ENCODE data around the gene TEAD1.
"Not testable (repeated sequence)": the region's sequence is repeated elsewhere in the genome, so short reads cannot be mapped to it uniquely, and the experiment has no call there.

TEAD1 gene

DNA sequence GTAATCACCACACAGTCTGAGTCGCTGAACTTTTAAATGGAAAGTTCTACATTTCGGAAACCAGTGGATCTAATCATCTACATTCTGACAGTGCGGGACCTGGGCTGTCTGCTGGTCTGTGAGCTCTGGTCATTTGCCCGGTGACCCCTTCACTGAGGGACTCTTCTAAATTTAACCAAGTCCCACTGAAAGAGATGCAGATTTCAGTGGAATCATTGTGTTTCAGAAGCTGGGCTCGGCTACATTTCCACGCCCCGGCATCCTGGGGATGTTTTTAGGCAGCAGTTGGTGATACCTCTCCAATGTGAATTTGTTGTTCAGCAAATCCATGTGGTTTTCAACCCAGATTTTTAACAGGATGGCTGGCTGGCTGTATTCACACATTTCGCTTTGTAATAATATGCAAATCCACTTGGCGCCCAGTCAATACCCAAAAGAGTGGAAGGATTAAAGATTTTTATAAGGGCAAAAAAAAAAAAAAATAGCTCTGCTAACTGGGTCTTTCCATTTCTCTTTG lies 189.4 kb downstream of the TEAD1 start:
- DNase-seq (ENCODE audit: low read depth in 2 of 2), result no peak

DNA sequence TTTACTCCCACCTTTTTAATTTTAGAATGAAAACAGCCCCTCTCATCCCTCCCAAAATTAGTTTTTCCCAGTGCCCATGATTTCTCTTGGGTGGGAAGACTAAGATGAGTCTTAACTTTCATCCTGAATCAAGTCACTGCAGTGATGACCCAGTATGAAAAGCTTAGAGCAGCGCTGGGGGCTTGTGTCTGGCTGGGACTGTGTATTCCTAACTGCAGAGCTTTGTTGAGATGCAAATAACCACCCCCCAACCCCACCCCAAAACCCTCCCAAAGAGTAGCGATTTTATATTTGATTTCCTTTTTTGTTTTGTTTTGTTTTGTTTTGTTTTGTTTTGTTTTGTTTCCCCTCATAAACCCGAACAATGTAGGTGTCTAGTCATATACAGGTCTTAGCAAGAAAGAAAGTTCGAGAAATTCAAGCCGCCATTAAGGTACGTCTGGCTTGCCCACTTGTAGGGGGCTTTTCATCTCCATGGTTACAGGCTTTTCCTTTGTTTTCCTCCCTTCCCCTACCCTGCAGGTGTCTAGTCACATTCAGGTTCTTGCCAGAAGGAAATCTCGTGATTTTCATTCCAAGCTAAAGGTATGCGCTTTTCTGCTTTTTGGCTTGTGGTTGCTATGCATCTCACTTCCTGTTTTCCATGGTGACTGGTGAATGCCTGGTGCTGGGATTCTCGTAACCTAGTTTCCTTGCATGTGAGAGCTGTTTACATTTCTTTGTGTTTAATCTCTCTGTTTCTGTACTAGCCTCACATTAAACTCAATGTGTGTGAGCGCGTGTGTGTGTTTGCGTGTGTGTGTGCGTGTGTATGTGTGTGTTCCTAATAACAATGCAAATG lies 190.3 kb downstream of the TEAD1 start:
- no peak for DNase-seq (ENCODE audit: low read depth in 2 of 2)

DNA sequence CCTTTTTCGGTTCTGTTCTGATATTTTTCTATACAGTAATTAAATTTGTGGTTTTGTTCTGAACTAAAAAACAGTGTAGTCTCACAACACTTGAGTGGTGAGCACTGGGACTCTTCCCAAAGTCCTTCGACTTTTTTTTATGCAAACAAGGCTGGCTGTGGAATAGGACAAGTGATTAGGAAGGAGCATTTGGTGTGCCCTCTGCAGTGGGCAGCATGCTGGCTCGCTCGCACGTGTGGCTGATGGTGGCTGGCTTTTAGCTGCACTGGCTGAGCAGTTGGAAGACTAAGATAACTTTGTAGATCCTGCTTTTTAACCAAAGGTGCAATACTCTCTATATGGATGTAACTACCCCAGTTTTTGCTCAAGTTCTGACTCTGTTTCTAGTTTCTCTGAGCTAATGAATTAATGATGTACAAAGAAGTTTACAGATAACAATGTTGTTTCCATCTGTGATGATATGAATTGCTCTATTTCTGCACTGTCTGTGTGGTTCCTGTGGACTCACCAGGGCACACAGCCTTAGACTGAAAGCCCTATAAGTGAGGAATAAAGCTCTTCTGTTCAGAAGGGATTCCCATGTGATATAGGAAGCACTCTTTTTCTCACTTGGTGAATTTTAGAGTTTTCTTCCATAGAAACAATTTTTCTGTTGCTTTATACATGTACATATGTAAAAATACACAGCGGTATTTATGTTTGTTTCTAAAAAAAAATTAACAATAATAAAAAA lies 191.8 kb downstream of the TEAD1 start:
- DNase-seq (ENCODE audit: low read depth in 2 of 2), result no peak

DNA sequence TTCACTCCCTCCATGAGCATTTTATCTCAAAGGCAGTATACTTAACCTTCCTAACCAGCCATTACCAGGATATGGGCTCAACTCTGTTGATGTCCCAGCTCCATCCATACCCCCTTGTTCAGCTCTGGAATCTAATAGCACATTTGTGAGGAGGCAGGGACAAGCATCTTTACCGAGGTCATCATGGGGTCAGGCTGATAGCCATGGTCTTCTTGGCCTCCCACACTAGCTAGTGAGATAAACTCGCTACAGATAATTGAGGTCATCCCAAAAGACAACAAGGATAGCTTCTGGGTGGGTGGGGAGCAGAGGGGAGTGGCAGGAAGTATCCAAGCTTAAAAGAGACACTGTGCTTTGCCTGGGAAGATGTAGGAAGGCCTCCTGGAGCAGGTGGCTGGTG lies 193.3 kb downstream of the TEAD1 start:
- DNase-seq (ENCODE audit: low read depth in 2 of 2), result no peak

DNA sequence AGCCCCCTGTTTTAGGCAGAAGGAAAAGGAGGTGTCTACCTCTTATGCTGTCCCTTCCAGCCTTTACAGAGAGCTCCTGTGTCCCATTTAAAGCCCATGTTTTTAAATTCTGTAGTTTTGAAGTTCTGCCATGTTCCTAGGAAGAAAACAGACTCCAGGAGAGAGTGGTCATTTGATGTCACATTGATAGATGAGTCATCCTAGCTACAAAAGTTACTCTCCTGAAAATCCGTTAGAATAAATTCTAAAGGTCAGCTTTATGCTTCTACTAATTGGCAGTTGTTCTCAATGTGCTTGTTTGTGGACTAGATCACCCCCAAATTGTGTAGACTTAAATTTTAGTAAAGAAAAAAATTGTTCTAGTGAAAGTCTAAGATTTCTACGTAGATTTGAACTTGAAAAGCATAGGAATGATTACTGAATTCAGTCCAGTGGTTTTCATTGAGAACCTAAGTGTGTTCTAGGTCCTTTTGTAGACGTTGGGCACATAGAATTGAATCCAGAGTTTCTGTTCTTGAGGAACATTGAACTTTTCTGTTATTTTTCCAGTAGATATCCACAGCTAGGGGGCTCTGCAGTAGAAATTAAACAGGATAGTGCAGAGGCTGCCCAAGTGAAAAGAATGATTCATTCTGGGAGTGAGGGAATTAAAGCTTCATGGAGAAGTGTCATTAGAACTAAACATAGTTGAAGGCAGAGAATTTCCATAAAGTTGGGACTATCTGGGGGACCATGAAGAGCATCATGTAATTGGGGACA lies 194.3 kb downstream of the TEAD1 start:
- no peak for DNase-seq (ENCODE audit: low read depth in 2 of 2)

DNA sequence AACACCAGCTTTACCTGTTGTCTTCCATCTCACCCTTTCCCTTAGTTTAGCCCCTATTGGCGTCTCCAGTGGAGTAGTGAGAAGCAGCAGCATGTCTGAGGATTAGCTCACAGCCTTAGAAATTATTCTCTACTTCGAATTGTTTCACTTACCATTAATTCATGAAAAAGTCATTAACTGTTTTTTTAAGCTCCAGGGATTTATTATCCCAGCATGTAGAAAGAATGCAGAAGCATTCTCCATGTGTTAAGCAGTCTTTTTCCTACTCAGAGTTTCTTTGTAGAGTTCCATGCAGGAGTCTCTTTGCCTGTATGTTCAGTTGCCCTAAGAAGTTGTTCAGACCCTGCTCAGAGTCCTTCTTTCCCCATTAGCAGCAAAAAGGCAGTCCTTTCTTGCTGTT lies 197.0 kb downstream of the TEAD1 start:
- no peak for DNase-seq (ENCODE audit: low read depth in 2 of 2)

DNA sequence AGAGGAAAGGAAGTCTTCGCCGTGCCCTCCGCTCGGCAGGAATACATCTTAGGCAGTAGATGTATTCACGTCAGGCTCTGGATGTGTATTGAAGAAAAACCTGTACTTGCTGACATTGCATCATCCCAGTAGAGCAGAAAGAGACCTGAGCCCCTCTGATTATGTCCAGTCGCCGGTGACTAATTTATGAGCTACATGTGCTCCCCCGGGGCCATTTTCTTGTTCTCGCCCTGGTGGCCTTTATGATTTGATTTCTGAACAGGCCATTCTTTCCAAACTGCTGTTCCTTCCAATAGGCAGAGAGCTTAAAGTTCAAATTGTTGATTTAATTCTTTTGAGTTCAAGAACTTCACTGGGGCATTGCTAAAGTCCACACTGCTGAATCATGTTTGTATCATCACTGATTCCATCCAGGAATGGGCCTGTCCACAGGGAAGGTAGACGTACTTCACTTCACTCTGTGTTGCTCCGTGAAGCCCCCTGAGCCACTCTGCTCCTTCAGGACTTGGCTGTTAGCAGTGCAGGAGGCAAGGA lies 197.6 kb downstream of the TEAD1 start:
- DNase-seq (ENCODE audit: low read depth in 2 of 2), result no peak

DNA sequence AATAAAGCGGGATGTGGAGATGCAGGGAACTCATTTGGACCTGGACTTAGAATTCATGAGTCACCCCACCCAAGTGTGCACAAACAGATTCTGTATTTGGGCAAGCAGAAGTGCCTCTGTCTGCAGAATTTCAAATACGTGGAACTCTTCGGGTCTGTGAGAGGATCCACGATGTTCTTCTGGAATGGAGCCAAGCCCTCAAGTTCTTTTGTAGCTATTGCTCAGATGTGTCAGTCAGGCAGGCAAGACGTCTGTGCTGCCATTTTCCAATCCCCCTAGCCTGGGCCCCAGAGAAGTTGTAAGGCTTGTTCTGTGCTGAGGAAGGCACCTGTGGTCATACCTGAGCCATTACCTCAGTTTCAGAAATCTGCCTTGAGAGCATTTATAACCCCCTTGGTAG lies 202.1 kb downstream of the TEAD1 start:
- no peak for DNase-seq (ENCODE audit: low read depth in 2 of 2)

DNA sequence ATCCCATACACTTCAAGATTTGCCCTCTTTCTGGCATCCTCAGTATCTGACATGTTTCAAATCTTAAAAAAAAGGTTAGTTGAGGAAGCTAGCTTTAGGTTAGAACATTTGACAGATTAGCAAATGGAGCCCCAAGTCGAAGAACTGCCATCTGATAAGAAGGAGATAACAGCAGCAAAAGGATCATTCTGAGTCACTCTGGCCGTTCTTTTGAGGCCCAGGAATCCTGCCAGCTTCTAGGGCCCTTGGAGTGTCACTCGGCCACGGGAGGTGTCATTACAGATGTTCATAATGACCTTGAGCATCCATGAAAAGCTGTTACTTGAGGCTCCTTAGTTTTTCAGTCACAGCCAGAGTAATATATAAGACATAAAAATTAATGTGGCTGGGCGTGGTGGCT lies 202.8 kb downstream of the TEAD1 start:
- no peak for DNase-seq (ENCODE audit: low read depth in 2 of 2)

DNA sequence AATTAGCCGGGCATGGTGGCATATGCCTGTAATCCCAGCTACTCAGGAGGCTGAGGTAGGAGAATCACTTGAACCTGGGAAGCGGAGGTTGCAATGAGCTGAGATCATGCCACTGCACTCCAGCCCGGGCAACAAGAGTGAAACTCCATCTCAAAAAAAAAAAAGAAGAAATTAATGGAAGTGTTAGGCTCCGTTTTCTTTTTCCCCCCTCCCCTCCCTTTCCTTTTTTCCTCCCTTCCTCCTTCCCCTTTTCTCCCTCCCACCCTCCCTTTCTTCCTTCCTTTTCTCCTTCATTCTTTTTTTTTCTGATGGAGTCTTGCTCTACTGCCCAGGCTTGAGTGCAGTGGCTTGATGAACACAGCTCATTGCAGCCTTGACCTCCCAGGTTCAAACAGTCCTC lies 203.3 kb downstream of the TEAD1 start:
- not testable (repeated sequence) for DNase-seq (ENCODE audit: low read depth in 2 of 2)

DNA sequence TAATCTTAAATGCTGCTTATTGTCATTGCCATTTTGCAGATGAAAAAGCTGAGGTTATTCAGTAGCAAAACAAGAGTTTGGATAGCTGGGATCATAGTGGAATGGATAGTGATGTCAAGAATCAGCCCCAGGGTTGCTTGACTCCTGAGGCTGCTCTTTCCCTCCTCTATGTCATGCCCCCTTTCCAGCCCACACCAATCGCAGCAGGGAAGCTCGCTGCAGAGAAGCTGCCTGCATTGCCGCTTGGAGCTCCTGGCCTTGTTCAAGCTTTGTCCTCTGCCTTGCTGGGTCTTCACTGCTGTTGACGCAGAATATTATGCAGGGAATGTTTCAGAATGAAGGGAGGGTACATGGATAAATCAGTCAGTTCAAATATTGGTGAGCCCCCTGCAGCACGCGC lies 206.1 kb downstream of the TEAD1 start:
- no peak for DNase-seq (ENCODE audit: low read depth in 2 of 2)

DNA sequence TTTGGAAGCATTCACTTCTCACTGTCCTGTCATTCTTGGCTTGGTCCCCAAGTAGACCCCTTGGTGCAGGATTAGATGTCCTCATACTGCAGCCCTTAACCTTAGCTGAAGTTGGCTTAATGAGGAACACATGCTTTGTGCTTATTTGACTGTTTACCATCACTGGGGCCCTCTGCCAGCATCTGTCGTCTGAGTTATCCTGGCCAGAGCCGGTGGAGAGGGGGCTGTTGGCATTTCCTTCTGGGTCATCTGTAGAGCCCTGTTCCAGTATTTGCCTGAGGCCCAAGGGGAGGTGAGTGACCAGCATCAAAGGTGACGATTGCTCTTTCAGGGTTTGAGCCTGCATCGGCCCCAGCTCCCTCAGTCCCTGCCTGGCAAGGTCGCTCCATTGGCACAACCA lies 208.4 kb downstream of the TEAD1 start:
- no peak for DNase-seq (ENCODE audit: low read depth in 2 of 2)

DNA sequence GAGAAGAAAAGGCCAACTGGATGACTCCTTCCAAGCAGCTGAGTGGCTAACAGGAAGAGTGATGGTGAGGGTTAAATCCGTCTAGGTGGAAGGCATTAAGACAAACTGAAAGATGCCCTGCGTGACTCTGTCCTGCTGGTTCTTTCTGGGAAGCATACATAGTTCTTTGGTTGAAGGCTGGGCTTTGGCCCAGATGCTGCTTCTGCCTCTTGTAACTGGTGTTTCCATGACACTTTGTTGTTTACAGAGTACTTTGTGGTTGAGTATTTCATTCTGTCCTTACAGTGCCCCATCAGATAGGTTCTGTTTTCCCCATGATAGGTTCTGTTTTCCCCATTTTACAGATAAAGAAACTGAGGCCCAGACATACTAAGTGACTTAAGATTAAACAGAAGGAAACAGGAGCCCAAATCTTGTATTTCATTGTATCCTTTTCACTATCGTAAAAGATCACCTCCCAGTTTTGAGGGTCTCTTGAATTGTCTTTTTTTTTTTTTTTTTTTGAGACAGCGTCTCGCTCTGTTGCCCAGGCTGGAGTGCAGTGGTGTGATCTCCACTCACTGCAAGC lies 210.6 kb downstream of the TEAD1 start:
- no peak for DNase-seq (ENCODE audit: low read depth in 2 of 2)

DNA sequence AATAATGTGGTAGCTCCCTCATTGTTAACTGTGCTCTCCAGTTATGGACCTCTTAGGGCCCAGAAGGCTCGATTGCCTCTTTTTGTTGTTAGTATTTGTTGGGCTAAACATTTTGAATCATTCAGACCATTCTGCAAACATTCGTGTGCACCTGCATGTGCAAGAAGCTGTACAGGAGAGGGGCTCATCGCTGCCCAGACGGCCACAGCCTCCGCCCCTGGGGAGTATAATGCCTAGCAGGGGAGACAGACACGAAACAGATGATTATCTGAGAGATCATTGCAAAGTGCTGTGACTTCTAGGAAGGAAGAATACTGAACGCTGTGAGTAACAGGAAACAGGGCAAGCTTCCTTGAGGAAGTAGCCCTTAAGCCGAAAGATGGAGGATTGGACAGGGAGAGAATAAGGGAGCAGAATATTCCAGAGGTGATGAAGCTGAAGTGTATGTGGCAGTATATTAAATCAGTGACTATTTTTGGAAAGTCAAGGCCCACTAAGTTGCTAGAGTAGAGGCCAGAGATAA lies 211.6 kb downstream of the TEAD1 start:
- no peak for DNase-seq (ENCODE audit: low read depth in 2 of 2)

DNA sequence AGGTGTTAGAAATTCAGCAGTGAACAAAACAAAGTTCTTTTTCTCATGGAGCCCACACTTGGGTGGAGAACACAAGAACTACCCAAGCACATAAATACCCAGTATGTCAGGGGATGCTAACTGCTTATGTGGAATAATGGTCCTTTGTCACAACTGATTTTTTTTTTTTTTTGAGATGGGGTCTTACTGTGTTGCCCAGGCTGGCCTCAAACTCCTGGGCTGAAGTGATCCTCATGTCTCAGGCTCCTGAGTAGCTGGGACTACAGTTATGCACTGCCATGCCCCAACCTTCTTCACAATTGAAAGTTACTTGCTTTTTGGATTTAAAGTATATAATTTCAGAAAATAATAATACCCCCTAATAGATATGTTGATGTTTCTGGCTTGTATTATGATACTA lies 212.3 kb downstream of the TEAD1 start:
- no peak for DNase-seq (ENCODE audit: low read depth in 2 of 2)

DNA sequence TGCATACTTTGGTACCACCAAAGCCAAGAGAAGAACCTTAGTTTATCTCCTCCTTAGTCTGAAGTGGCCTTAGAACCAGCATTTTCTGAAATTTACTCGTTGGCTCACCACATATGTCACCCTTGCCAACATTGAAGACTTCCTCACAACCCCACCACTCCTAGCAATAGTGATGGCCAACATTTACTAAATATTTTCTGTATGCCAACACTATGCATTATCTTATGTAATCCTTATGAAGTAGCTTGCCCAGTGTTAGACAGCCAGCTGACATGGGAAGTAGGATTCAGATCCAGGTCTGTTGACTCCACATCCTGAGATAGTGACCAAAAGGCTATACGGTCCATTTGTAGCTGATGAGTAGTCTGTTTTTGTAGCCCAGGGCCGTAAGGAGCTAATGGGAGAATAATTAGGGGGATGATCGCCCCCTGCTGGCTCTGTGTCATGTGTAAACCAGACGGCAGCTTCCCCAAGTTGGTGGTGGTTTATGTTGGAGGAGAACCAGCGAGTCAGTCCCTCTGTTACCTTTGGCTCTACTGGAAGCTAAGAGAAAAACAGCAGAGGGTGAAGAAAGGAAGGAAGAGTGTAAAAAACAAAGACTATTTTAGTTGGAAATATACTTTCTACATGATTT lies 214.4 kb downstream of the TEAD1 start:
- DNase-seq (ENCODE audit: low read depth in 2 of 2), result peak; percentile 26 to 64

DNA sequence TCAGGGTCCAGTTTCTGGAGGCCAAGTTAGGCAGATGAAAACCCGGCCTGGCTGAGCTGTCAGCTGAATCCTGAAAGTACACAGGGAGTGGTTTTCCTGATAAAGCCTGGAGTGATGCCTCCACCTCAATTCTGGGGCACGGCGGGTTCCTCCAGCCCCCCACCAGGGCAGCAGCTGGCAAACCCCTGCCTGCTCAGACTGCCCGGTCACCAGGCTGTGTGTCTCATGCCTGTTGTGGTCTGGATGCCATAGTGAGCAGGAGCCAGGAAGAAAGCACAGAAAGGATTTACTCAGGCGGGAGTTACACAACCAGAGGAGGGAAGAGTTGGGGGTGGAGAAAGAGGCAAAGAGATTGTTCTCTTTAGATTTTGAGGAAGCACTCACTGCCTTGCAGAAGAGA lies 215.0 kb downstream of the TEAD1 start:
- DNase-seq (ENCODE audit: low read depth in 2 of 2), result no peak

DNA sequence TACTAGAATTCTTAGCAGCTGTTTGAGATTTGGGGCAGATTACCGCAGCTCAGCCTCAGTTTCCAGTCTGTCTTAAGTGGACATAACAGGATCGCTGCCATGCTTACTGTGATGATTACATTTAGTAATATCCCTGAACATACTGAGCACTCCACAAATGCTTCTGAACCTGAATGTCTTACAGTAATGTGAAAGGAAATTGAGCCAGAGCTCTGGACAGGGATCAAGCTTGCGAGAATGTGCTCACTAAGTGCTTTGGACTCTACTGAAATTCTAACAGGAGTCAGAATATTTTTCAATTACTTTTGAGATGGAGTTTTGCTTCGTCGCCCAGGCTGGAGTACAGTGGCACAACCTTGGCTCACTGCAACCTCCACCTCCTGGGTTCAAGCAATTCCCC lies 216.3 kb downstream of the TEAD1 start:
- no peak for DNase-seq (ENCODE audit: low read depth in 2 of 2)

DNA sequence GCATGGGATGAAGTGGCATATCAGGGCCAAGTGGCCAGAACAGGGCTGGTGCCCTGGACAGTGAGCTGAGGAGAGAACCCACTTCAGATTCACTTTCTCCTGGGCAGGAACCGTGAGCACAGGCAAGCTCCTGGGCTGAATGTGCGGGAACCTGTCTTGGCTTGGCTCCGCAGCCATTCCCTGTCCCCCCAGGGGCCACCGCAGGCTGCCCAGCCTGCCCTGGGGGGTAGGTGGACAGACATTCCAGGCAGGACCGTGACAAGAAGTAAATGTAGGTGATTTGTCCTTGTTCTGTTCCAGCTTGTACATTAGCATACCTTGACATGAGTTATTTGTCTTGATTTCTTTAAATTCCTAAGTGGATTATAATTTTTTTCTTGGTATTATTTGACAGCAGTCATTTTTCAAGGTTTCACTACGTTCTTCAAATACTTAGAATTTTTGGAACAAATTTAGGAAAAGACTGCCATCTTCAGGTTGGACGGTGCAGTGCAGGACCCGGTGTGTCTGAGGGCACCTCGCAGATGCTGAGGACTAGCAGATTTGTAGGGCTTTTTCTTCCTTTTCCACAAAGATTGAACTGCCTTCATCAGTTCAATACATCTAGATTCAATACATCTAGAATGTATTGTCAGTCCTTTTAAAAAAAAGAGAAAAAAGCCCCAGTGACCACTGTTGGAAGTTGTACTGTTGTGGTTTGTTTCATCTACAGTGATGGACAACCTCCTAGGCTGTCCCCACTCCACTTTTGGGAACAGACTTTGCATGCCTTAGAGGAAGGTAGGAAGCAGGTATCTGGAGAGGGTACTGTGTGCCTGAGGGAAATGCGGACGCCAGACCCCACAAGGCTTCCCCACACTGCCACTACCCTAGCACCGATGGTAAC lies 219.8 kb downstream of the TEAD1 start:
- DNase-seq (ENCODE audit: low read depth in 2 of 2), result peak in 1 of 2 experiments; percentile 51

DNA sequence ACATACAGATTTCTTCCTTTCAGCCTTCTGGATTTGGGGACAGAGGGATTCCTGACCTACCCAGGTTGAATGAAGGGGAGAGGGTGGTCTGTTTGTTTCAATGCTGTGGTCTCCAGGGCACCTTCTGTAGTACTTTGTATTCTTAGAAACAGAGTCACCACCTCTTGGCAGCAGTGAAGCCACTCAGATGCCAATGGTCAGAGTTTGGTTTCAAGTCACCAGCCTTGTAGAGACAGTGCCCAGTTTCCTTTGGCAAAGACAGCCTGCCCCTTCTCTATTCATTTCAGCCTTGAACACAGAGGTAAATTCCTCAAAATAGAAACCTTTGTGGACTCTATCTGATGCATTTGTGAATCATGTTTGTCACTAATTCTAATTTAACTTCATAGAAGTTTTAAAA lies 223.2 kb downstream of the TEAD1 start:
- no peak for DNase-seq (ENCODE audit: low read depth in 2 of 2)
